ENCODE results near the gene SLC35E1.
A peak's percentile ranks its signal among the peaks of the same experiment; 100 is the strongest.

The SLC35E1 gene

DNA sequence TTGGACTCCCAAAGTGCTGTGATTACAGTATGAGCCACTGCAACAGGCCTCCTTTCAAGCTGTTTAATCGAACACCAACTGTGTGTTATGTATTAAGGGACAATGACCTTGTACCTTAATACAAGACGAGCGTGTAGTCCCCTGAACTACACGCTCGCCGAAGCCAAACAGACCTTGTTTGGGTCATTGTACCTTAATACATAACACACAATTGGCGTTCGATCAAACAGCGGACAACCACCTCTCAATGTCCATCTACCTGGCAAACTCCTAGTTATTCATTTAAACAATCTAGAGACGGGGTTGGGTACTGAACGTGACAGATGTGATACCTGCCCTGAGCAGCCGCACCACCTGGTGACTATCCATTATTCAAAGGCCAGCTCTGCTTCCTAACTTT, 31.3 kb downstream of the SLC35E1 start:
- Histone ChIP-seq H3K36me3 (ENCODE audit: insufficient read depth, low read length) (peaks cover 16% of the 10 kb centered on the region), H3K27ac (ENCODE audit: low read depth, low read length) (no peak overlapping the region), H3K4me3 (ENCODE audit: low read depth in 1 of 2, low read length in 2 of 2) (peak overlapping the region; percentile 81 to 94), H3K27me3 (ENCODE audit: control insufficient read depth in 1 of 2, insufficient read depth in 2 of 2, low read length in 2 of 2) (no peaks in the 10 kb centered on the region), H3K9ac (ENCODE audit: low read length) (peak overlapping the region; percentile 81), H3K9me3 (ENCODE audit: low read length) (no peaks in the 10 kb centered on the region), H3K4me1 (ENCODE audit: insufficient read depth, low read length) (peaks cover 29% of the 10 kb centered on the region)

DNA sequence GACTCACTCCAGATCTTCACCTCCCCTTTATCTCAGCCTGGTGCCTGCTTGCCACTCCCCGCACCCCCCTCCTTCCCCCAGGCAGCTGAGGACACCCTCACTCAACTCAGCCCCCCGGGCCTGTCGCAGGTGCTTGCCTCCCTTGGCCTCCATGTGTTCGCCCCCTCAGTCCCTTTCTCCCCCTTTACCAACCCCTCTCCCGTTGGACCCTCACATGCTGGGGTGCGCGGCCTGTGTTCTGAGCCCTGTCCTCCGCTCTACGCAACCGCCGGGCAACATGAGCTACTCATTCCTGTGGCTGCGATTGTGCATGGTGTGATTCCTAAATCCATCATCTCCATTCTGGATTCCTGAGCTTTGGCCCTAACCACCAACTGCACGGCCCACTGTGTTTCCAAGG, 35.1 kb downstream of the SLC35E1 start:
- Histone ChIP-seq H3K9ac (ENCODE audit: low read length) (no peak overlapping the region), H3K27me3 (ENCODE audit: control insufficient read depth in 1 of 2, insufficient read depth in 2 of 2, low read length in 2 of 2) (no peaks in the 10 kb centered on the region), H3K36me3 (ENCODE audit: insufficient read depth, low read length) (peaks cover 34% of the 10 kb centered on the region), H3K27ac (ENCODE audit: low read depth, low read length) (no peak overlapping the region), H3K4me1 (ENCODE audit: insufficient read depth, low read length) (peaks cover 20% of the 10 kb centered on the region), H3K9me3 (ENCODE audit: low read length) (no peaks in the 10 kb centered on the region), H3K4me3 (ENCODE audit: low read depth in 1 of 2, low read length in 2 of 2) (no peak overlapping the region)

DNA sequence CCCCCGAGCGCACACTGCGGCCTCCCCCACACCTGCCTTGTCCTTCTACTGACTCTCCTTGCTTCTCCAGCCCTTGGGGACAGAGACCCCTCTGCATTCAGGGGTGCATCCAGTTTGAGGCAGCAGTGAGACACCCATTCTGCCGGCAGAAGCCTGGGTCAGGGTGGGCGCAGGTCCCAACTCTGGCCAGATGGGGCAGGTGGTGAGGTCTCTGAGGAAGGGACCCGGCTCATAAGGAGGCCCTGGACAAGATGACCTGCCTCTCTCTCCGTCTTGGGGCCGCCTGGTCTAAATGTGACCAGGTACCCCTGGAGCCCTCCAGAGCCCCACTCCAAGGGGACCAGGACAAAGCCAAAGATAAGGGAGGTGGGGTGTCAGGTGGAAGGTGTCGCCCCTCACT, 36.1 kb downstream of the SLC35E1 start:
- H3K36me3 ChIP-seq (ENCODE audit: insufficient read depth, low read length), result peaks cover 44% of the 10 kb centered on the region
- H3K4me3 ChIP-seq (ENCODE audit: low read depth in 1 of 2, low read length in 2 of 2), result no peak overlapping the region
- H3K27me3 ChIP-seq (ENCODE audit: control insufficient read depth in 1 of 2, insufficient read depth in 2 of 2, low read length in 2 of 2), result no peaks in the 10 kb centered on the region
- no peaks in the 10 kb centered on the region for H3K9me3 ChIP-seq (ENCODE audit: low read length)
- H3K4me1 ChIP-seq (ENCODE audit: insufficient read depth, low read length), result peaks cover 14% of the 10 kb centered on the region
- H3K9ac ChIP-seq (ENCODE audit: low read length), result no peak overlapping the region
- no peak overlapping the region for H3K27ac ChIP-seq (ENCODE audit: low read depth, low read length)

DNA sequence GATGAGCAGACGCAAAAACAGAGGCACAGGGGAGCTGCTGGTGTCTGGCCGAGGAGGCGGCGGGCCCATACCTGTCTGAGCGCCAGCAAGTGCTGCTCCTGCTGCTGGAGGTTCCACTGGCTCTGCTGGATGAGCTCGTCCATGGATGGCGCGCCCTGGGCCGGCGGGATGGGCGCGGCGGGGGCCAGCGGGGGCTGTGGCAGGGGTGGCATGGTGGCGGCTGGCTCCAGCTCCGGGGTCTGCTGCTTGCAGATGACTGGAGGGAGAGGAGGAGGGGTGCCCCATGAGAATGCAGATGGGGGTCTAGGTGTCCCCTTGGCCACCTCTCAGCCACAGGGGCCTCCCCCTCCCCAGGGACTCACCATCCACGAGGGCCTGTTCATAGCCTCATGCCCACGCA, 36.8 kb downstream of the SLC35E1 start:
- Histone ChIP-seq H3K9me3 (ENCODE audit: low read length) (no peaks in the 10 kb centered on the region), H3K36me3 (ENCODE audit: insufficient read depth, low read length) (peaks cover 51% of the 10 kb centered on the region), H3K9ac (ENCODE audit: low read length) (no peak overlapping the region), H3K4me1 (ENCODE audit: insufficient read depth, low read length) (peaks cover 7% of the 10 kb centered on the region), H3K27ac (ENCODE audit: low read depth, low read length) (no peak overlapping the region), H3K27me3 (ENCODE audit: control insufficient read depth in 1 of 2, insufficient read depth in 2 of 2, low read length in 2 of 2) (no peaks in the 10 kb centered on the region), H3K4me3 (ENCODE audit: low read depth in 1 of 2, low read length in 2 of 2) (no peak overlapping the region)

DNA sequence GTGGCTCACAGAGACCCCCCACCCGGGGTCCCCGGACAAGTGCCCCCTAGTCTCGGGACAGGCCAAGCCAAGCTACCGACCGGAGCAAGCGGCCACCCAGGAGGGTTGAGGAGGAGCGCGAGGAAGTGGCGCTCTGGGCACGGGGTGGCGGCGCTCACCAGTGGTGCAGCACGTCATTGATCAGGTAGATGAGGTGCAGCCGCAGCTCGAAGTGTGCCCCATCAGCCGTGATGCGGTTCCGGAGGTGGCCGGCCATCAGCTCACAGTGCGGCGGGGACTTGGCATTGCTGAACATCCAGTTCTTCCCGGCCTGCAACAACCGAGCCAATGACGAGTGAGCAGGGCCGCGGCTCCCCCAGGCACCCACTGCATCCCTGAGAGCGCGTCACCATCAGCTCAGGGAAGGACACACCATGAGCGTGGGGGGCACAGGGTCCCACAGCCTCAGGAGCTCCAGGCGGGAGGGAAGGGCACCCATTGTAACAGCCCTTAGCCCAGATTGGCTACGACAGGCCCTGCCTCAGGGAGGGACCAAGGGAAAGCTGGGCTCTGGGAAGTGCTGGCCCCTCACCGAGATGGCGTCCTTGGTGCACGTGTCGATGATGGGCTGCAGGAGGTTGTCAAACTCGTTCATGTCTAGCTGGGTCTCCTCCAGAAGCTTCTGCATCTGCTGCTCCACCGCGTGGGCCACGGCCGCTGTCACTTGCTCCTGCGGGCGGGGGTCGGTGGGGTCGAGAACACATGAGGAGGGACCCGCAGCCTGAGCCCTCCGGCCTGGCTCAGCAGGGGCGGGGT, 39.6 kb downstream of the SLC35E1 start:
- peaks cover 62% of the 10 kb centered on the region for H3K36me3 ChIP-seq (ENCODE audit: insufficient read depth, low read length)

DNA sequence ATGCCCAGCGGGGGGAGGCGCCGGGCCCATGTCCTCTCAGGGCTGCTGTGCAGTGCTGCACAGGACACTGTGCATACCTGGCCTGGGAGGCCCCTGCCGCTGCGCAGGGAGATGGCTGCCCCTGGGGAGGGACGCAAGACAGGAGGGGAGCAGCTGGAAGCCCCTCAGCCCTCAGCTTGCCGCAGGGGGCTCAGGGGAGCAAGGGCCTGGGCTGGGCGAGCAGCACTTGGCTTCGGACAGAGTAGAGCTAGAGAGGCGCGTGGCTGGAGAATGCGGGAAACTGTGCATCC, 40.9 kb downstream of the SLC35E1 start:
- no peak overlapping the region for H3K27ac ChIP-seq (ENCODE audit: low read depth, low read length)
- H3K9me3 ChIP-seq (ENCODE audit: low read length), result no peaks in the 10 kb centered on the region
- H3K36me3 ChIP-seq (ENCODE audit: insufficient read depth, low read length), result peaks cover 74% of the 10 kb centered on the region
- H3K9ac ChIP-seq (ENCODE audit: low read length), result no peak overlapping the region
- H3K4me3 ChIP-seq (ENCODE audit: low read depth in 1 of 2, low read length in 2 of 2), result no peak overlapping the region
- no peaks in the 10 kb centered on the region for H3K4me1 ChIP-seq (ENCODE audit: insufficient read depth, low read length)
- no peaks in the 10 kb centered on the region for H3K27me3 ChIP-seq (ENCODE audit: control insufficient read depth in 1 of 2, insufficient read depth in 2 of 2, low read length in 2 of 2)

More for the DNA sequence above, 39.6 kb downstream of the SLC35E1 start:
- Histone ChIP-seq H3K4me3 (ENCODE audit: low read depth in 1 of 2, low read length in 2 of 2) (no peak overlapping the region), H3K9me3 (ENCODE audit: low read length) (no peaks in the 10 kb centered on the region), H3K4me1 (ENCODE audit: insufficient read depth, low read length) (no peaks in the 10 kb centered on the region), H3K27me3 (ENCODE audit: control insufficient read depth in 1 of 2, insufficient read depth in 2 of 2, low read length in 2 of 2) (no peaks in the 10 kb centered on the region), H3K9ac (ENCODE audit: low read length) (no peak overlapping the region), H3K27ac (ENCODE audit: low read depth, low read length) (no peak overlapping the region)

DNA sequence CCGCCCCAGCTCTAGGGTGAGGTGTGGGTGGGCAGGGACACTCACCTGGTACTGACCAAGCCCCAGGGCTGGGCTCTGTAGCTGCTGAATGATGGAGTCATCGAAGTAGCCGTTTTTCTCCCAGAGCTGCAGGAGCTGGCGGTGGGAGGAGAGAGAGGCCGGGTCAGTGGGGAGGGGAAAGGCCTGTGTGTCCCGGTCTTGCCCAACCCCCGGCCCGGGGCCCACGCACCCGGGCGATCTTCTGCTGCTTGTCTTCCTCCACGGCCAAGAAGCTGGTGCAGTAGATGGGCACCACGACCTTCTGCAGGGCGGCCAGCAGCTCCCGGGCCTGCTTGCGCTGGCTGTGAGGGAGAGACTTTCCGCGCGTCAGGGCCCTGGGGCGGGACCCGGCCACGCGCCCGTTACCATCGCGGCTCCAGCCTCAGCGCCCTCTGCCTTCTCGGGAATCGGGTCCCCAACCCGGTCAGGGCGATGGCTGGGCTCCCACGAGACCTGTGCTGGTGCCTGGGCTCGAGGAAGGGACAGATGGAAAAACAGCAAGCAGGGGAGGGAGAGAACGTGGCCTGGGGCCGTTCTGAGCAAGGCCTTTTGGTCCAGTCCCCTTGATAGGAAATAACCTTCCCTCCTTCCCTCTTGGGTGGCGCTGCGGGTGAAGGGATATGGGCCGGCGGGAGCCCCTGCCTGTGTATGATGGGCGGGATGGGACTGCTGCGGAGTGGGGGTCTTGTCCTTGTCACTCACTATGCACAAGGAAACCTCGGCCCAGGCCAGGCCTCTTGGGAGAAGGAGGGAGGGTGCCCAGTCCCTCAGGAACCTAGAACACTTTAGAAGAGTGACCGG, 41.5 kb downstream of the SLC35E1 start:
- no peaks in the 10 kb centered on the region for H3K9me3 ChIP-seq (ENCODE audit: low read length)
- H3K9ac ChIP-seq (ENCODE audit: low read length), result no peak overlapping the region
- no peak overlapping the region for H3K27ac ChIP-seq (ENCODE audit: low read depth, low read length)
- no peaks in the 10 kb centered on the region for H3K27me3 ChIP-seq (ENCODE audit: control insufficient read depth in 1 of 2, insufficient read depth in 2 of 2, low read length in 2 of 2)
- H3K4me3 ChIP-seq (ENCODE audit: low read depth in 1 of 2, low read length in 2 of 2), result no peak overlapping the region
- peaks cover 79% of the 10 kb centered on the region for H3K36me3 ChIP-seq (ENCODE audit: insufficient read depth, low read length)
- no peaks in the 10 kb centered on the region for H3K4me1 ChIP-seq (ENCODE audit: insufficient read depth, low read length)

DNA sequence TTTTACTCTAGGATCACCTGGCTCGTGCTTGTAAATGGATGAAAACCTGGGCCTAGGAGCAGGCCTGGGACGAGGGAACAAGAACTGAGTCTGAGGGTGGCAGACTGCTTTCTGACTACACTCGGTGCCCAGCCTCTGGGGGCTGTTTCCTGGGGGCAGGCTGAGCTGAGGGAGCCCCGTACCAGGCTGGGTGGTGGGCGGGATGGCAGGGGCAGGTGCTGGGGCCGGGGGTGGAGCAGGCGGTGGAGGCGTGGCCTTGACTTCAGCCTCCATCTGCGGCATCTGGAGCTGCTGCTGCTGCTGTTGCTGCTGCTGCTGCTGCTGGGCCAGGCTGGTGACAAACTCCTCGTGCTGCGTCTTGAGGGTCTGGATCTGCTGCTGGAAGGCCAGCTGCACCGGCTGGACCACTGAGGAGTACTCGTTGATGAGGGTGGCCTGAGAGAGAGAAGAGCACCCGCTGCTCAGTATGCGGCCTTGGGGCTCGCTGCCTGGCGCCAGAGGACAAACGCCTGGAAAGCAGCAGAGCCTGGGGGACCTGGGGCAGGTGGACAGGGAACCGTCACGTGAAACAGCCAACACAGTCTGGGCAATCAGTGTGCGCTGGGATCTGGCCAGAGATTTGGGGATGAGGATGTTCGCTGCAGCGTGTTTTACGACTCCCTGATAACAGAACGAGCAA, 42.6 kb downstream of the SLC35E1 start:
- Histone ChIP-seq H3K27ac (ENCODE audit: low read depth, low read length) (no peak overlapping the region), H3K36me3 (ENCODE audit: insufficient read depth, low read length) (peaks cover 81% of the 10 kb centered on the region), H3K4me3 (ENCODE audit: low read depth in 1 of 2, low read length in 2 of 2) (no peak overlapping the region), H3K4me1 (ENCODE audit: insufficient read depth, low read length) (no peaks in the 10 kb centered on the region), H3K27me3 (ENCODE audit: control insufficient read depth in 1 of 2, insufficient read depth in 2 of 2, low read length in 2 of 2) (no peaks in the 10 kb centered on the region), H3K9ac (ENCODE audit: low read length) (no peak overlapping the region), H3K9me3 (ENCODE audit: low read length) (no peaks in the 10 kb centered on the region)

DNA sequence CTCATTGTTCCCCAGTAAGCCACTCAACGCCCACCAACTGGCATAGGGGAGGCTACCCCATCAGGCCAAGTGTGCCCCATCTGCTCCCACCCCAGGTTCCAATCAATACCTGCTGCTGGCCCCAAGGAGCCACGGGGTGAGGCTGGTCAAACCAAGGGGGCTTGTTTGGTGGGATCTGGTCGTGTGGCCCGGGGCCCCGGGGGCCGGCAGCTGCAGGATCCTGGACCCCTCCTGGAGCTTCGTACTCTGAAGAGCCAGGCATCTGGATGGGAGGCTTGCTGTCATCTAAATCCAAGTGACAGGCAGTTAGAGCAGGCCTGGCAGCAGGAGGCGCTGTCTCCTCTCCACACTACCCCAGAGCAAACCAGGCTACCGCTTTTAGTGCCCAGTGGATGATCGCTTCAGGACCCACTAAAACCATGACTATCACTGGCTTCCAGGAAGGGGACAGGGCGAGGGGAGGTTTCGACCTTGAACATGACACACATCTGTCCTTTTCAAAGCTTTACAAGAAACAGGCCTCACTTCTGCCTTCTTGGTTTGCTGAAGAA, 44.2 kb downstream of the SLC35E1 start:
- no peaks in the 10 kb centered on the region for H3K4me1 ChIP-seq (ENCODE audit: insufficient read depth, low read length)
- no peak overlapping the region for H3K9ac ChIP-seq (ENCODE audit: low read length)
- peaks cover 83% of the 10 kb centered on the region for H3K36me3 ChIP-seq (ENCODE audit: insufficient read depth, low read length)
- H3K9me3 ChIP-seq (ENCODE audit: low read length), result no peaks in the 10 kb centered on the region
- H3K27ac ChIP-seq (ENCODE audit: low read depth, low read length), result no peak overlapping the region
- no peak overlapping the region for H3K4me3 ChIP-seq (ENCODE audit: low read depth in 1 of 2, low read length in 2 of 2)
- H3K27me3 ChIP-seq (ENCODE audit: control insufficient read depth in 1 of 2, insufficient read depth in 2 of 2, low read length in 2 of 2), result no peaks in the 10 kb centered on the region

DNA sequence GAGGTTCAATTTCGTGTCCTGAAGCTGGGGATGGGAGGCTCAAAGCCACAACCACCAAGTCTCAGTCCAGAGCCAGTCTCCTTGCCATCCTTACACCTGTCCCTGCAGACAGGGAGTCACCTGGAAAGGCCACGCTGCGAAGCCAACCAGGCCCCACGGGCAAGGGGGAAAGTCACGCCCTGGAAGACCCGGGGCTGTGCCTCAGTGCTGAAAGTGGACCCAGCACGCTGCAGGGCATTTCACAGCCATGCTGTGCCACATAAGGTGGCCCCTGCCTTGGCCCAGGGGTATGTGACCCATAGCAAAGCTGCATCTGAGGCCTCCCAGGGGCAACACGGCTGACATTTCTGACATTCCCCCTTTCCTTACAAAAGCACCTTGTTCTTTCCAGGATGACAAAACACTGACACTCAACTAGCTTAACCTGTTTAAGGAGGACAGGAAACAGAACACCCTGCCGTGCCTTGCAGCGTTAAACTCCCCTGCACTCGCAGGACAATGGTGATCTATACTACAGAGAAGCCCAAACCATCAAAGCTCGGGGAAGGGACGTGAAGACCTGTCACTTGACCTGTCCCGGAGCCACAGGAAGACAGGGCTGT, 44.8 kb downstream of the SLC35E1 start:
- H3K9me3 ChIP-seq (ENCODE audit: low read length), result no peaks in the 10 kb centered on the region
- no peak overlapping the region for H3K27ac ChIP-seq (ENCODE audit: low read depth, low read length)
- no peak overlapping the region for H3K9ac ChIP-seq (ENCODE audit: low read length)
- no peaks in the 10 kb centered on the region for H3K4me1 ChIP-seq (ENCODE audit: insufficient read depth, low read length)
- H3K4me3 ChIP-seq (ENCODE audit: low read depth in 1 of 2, low read length in 2 of 2), result no peak overlapping the region
- H3K36me3 ChIP-seq (ENCODE audit: insufficient read depth, low read length), result peaks cover 83% of the 10 kb centered on the region
- no peaks in the 10 kb centered on the region for H3K27me3 ChIP-seq (ENCODE audit: control insufficient read depth in 1 of 2, insufficient read depth in 2 of 2, low read length in 2 of 2)

All from muscle layer of colon (tissue), 2 donors.